Activated CD8-positive, alpha-beta memory T cell treated with anti-CD3 and anti-CD28 coated beads, Interleukin-2, amount 50 U/mL, for 24 hours (primary cell): ENCODE measurements around the gene NYAP1.
"Not testable (repeated sequence)": the region's sequence is repeated elsewhere in the genome, so short reads cannot be mapped to it uniquely, and the experiment has no call there.

Source experiments
- DNase-seq: peaks from one replicate; pipeline ENCODE4 v3.0.0-alpha.2; 2020; ENCODE audit errors: extremely low read depth

Gene NYAP1

GRCh38 chr7:100483090-100483721 lies 521 bp upstream of the NYAP1 start:
- no peak for DNase-seq

GRCh38 chr7:100484673-100485045 lies 932 bp downstream of the NYAP1 start:
- DNase-seq, result no peak

GRCh38 chr7:100485471-100485876 lies 1.7 kb downstream of the NYAP1 start:
- no peak for DNase-seq

- DNase-seq, result no peak
Measured at GRCh38 chr7:100486111-100486636, 2.4 kb downstream of the NYAP1 start.

- no peak for DNase-seq
Measured at GRCh38 chr7:100486753-100487446, 3.2 kb downstream of the NYAP1 start.

- DNase-seq, result no peak
Measured at GRCh38 chr7:100488333-100489095, 4.8 kb downstream of the NYAP1 start.

- DNase-seq, result no peak
Measured at GRCh38 chr7:100489121-100489520, 5.4 kb downstream of the NYAP1 start.

- DNase-seq, result no peak
Measured at GRCh38 chr7:100489824-100490223, 6.1 kb downstream of the NYAP1 start.

- DNase-seq, result no peak
Measured at GRCh38 chr7:100490483-100491191, 6.9 kb downstream of the NYAP1 start.

- no peak for DNase-seq
Measured at GRCh38 chr7:100491192-100491578, 7.5 kb downstream of the NYAP1 start.

GRCh38 chr7:100492738-100493475 lies 9.2 kb downstream of the NYAP1 start:
- no peak for DNase-seq

- DNase-seq, result no peak
Measured at GRCh38 chr7:100493476-100494264, 9.9 kb downstream of the NYAP1 start.

GRCh38 chr7:100496509-100496908 lies 12.8 kb downstream of the NYAP1 start:
- DNase-seq, result no peak

GRCh38 chr7:100500743-100501142 lies 17.0 kb downstream of the NYAP1 start:
- not testable (repeated sequence) for DNase-seq

GRCh38 chr7:100504031-100504430 lies 20.3 kb downstream of the NYAP1 start:
- not testable (repeated sequence) for DNase-seq

GRCh38 chr7:100504887-100505611 lies 21.3 kb downstream of the NYAP1 start:
- no peak for DNase-seq

GRCh38 chr7:100506356-100506923 lies 22.7 kb downstream of the NYAP1 start:
- DNase-seq, result no peak

- no peak for DNase-seq
Measured at GRCh38 chr7:100509231-100509630, 25.5 kb downstream of the NYAP1 start.

GRCh38 chr7:100510437-100511239 lies 26.9 kb downstream of the NYAP1 start:
- no peak for DNase-seq
